ENCODE measurements around the gene ADGRV1.

ADGRV1 gene

DNA sequence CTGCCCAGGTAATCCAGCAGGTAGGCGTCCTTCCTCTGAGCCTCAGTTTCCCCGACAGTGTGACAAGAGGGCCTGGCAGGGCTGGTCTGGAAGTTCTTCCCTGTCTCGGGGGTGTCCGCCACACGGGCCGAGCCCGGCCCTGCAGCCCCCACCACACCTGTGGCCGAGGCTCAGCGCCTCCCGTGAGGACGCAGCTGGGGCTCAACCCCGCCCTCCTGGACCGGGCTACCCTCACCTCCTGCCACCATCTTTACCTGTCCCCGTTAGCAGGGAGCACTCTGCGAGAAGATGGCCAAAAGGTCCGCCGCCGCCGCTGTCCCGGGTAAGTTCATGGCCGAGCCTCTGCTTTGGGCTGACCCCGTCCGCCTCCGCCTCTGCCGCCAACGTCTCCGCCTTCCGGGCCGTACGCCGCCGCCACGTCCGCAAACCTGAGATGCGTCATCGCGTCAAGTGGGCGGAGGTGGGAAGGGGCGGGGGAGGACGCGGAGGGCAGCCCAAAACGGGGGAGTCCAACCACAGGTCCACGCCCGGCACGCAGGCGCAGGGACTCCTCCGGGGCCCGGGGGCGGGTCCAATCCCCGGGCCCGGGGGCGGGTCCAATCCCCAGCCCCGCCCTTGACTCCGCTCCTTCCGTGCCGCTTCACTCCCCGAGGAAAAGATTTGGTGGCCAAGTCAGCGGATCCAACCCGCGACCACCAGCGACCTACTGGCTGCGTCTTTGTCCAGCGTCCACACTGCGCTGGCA lies 29.2 kb upstream of the ADGRV1 start, which contains the start of gene LYSMD3 (continued):
- TF ChIP-seq, protein P1, sequence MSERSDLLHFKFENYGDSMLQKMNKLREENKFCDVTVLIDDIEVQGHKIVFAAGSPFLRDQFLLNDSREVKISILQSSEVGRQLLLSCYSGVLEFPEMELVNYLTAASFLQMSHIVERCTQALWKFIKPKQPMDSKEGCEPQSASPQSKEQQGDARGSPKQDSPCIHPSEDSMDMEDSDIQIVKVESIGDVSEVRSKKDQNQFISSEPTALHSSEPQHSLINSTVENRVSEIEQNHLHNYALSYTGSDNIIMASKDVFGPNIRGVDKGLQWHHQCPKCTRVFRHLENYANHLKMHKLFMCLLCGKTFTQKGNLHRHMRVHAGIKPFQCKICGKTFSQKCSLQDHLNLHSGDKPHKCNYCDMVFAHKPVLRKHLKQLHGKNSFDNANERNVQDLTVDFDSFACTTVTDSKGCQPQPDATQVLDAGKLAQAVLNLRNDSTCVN (tag by site-specific recombination; optimal IDR thresholded peaks at IDR 0.05): peak; percentile 63
- TF ChIP-seq ZNF624 (tag by site-specific recombination; IDR thresholded peaks at IDR 0.05): no peak
- TF ChIP-seq, protein P2, sequence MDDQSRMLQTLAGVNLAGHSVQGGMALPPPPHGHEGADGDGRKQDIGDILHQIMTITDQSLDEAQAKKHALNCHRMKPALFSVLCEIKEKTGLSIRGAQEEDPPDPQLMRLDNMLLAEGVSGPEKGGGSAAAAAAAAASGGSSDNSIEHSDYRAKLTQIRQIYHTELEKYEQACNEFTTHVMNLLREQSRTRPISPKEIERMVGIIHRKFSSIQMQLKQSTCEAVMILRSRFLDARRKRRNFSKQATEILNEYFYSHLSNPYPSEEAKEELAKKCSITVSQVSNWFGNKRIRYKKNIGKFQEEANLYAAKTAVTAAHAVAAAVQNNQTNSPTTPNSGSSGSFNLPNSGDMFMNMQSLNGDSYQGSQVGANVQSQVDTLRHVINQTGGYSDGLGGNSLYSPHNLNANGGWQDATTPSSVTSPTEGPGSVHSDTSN (CRISPR knock-in tag; IDR thresholded peaks at IDR 0.05): no peak; the same call in 1 of the 2 replicates
- TF ChIP-seq ZNF350 (tag by site-specific recombination; IDR thresholded peaks at IDR 0.05): no peak
- TF ChIP-seq GLI4 (tag by site-specific recombination; IDR thresholded peaks at IDR 0.05): peak; percentile 21; the same call in 1 of the 2 replicates
- TF ChIP-seq ZNF785 (tag by site-specific recombination; IDR thresholded peaks at IDR 0.05): no peak
- TF ChIP-seq REPIN1 (tag by site-specific recombination; IDR thresholded peaks at IDR 0.05; ENCODE audit: low read depth): peak; percentile 56; the same call in 1 of the 2 replicates
- peak; percentile 75 for TF ChIP-seq YY2 (tag by site-specific recombination; IDR thresholded peaks at IDR 0.05)
- TF ChIP-seq ZNF560 (tag by site-specific recombination; IDR thresholded peaks at IDR 0.05; ENCODE audit: borderline replicate concordance): 0 out of 2 replicates have a peak, but pooled peaks have one; percentile 5
- TF ChIP-seq, protein P3, sequence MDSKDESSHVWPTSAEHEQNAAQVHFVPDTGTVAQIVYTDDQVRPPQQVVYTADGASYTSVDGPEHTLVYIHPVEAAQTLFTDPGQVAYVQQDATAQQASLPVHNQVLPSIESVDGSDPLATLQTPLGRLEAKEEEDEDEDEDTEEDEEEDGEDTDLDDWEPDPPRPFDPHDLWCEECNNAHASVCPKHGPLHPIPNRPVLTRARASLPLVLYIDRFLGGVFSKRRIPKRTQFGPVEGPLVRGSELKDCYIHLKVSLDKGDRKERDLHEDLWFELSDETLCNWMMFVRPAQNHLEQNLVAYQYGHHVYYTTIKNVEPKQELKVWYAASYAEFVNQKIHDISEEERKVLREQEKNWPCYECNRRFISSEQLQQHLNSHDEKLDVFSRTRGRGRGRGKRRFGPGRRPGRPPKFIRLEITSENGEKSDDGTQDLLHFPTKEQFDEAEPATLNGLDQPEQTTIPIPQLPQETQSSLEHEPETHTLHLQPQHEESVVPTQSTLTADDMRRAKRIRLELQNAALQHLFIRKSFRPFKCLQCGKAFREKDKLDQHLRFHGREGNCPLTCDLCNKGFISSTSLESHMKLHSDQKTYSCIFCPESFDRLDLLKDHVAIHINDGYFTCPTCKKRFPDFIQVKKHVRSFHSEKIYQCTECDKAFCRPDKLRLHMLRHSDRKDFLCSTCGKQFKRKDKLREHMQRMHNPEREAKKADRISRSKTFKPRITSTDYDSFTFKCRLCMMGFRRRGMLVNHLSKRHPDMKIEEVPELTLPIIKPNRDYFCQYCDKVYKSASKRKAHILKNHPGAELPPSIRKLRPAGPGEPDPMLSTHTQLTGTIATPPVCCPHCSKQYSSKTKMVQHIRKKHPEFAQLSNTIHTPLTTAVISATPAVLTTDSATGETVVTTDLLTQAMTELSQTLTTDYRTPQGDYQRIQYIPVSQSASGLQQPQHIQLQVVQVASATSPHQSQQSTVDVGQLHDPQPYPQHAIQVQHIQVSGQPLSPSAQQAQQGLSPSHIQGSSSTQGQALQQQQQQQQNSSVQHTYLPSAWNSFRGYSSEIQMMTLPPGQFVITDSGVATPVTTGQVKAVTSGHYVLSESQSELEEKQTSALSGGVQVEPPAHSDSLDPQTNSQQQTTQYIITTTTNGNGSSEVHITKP (tag by site-specific recombination; IDR thresholded peaks at IDR 0.05): peak; percentile 64
- peak; percentile 99 for TF ChIP-seq SP2 (tag by site-specific recombination; IDR thresholded peaks at IDR 0.05)
- peak; percentile 49; the same call in 1 of the 2 replicates for TF ChIP-seq WT1 (tag by site-specific recombination; IDR thresholded peaks at IDR 0.05)
- TF ChIP-seq ZNF221 (tag by site-specific recombination; IDR thresholded peaks at IDR 0.05; ENCODE audit: borderline replicate concordance): 0 out of 2 replicates have a peak, but pooled peaks have one; percentile 45
- peak; percentile 98 for TF ChIP-seq SCRT1 (tag by site-specific recombination; IDR thresholded peaks at IDR 0.05; ENCODE audit: borderline replicate concordance)
- no peak for TF ChIP-seq ZNF670 (tag by site-specific recombination; IDR thresholded peaks at IDR 0.05; ENCODE audit: low read depth)
- TF ChIP-seq ZBTB1 (tag by site-specific recombination; IDR thresholded peaks at IDR 0.05): 0 out of 2 replicates have a peak, but pooled peaks have one; percentile 59
- 0 out of 2 replicates have a peak, but pooled peaks have one; percentile 71 for TF ChIP-seq HOXD13 (CRISPR knock-in tag; IDR thresholded peaks at IDR 0.05; ENCODE audit: borderline replicate concordance)
- TF ChIP-seq ZNF514 (tag by site-specific recombination; IDR thresholded peaks at IDR 0.05): no peak
- TF ChIP-seq KLF8 (tag by site-specific recombination; IDR thresholded peaks at IDR 0.05): peak; percentile 97
- peak; percentile 94 for TF ChIP-seq KLF9 (tag by site-specific recombination; IDR thresholded peaks at IDR 0.05; ENCODE audit: low read depth)
- no peak for TF ChIP-seq RBAK (tag by site-specific recombination; IDR thresholded peaks at IDR 0.05)
- TF ChIP-seq ZNF473 (tag by site-specific recombination; IDR thresholded peaks at IDR 0.05): no peak
- 0 out of 2 replicates have a peak, but pooled peaks have one; percentile 15 for TF ChIP-seq ZNF623 (tag by site-specific recombination; IDR thresholded peaks at IDR 0.05)
- TF ChIP-seq KLF1 (tag by site-specific recombination; IDR thresholded peaks at IDR 0.05): peak; percentile 90
- peak; percentile 61; the same call in 1 of the 2 replicates for TF ChIP-seq ZNF391 (tag by site-specific recombination; IDR thresholded peaks at IDR 0.05; ENCODE audit: borderline replicate concordance, low read depth)
- TF ChIP-seq, protein P4, sequence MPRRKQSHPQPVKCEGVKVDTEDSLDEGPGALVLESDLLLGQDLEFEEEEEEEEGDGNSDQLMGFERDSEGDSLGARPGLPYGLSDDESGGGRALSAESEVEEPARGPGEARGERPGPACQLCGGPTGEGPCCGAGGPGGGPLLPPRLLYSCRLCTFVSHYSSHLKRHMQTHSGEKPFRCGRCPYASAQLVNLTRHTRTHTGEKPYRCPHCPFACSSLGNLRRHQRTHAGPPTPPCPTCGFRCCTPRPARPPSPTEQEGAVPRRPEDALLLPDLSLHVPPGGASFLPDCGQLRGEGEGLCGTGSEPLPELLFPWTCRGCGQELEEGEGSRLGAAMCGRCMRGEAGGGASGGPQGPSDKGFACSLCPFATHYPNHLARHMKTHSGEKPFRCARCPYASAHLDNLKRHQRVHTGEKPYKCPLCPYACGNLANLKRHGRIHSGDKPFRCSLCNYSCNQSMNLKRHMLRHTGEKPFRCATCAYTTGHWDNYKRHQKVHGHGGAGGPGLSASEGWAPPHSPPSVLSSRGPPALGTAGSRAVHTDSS (tag by site-specific recombination; IDR thresholded peaks at IDR 0.05): no peak
- TF ChIP-seq ZNF324 (tag by site-specific recombination; IDR thresholded peaks at IDR 0.05): peak; percentile 58; the same call in 1 of the 2 replicates
- 0 out of 2 replicates have a peak, but pooled peaks have one; percentile 50 for TF ChIP-seq ZNF24 (tag by site-specific recombination; IDR thresholded peaks at IDR 0.05)
- peak; percentile 60; the same call in 1 of the 2 replicates for TF ChIP-seq ZNF341 (tag by site-specific recombination; IDR thresholded peaks at IDR 0.05; ENCODE audit: low read depth)
- TF ChIP-seq, protein P5, sequence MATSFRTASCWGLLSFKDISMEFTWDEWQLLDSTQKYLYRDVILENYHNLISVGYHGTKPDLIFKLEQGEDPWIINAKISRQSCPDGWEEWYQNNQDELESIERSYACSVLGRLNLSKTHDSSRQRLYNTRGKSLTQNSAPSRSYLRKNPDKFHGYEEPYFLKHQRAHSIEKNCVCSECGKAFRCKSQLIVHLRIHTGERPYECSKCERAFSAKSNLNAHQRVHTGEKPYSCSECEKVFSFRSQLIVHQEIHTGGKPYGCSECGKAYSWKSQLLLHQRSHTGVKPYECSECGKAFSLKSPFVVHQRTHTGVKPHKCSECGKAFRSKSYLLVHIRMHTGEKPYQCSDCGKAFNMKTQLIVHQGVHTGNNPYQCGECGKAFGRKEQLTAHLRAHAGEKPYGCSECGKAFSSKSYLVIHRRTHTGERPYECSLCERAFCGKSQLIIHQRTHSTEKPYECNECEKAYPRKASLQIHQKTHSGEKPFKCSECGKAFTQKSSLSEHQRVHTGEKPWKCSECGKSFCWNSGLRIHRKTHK (tag by site-specific recombination; IDR thresholded peaks at IDR 0.05): no peak
- TF ChIP-seq ZFHX2 (tag by site-specific recombination; conservative IDR thresholded peaks at IDR 0.05): peak; percentile 100
